ENCODE measurements around the gene FAM43A.

FAM43A gene

GRCh38 chr3:194685718-194686413 lies at the start of gene FAM43A:
Gene FAM43A, plus strand, starts transcription at chr3:194685883. Its CDS starts 944 bp downstream, at chr3:194686827.
- peak; percentile 88 for DNase-seq

- DNase-seq: no peak
These were observed 48.6 kb upstream of the FAM43A start for GRCh38 chr3:194637066-194637465.

- no peak for DNase-seq
These were observed 47.9 kb upstream of the FAM43A start for GRCh38 chr3:194637541-194638400.

GRCh38 chr3:194638991-194639605 lies 46.6 kb upstream of the FAM43A start:
- no peak for DNase-seq

GRCh38 chr3:194640829-194641228 lies 44.9 kb upstream of the FAM43A start:
- DNase-seq: no peak

GRCh38 chr3:194642769-194643168 lies 42.9 kb upstream of the FAM43A start:
- DNase-seq: no peak

GRCh38 chr3:194647747-194648146 lies 37.9 kb upstream of the FAM43A start:
- DNase-seq: no peak

GRCh38 chr3:194654443-194654842 lies 31.2 kb upstream of the FAM43A start:
- no peak for DNase-seq

- DNase-seq: no peak
These were observed 28.2 kb upstream of the FAM43A start for GRCh38 chr3:194657439-194657838.

GRCh38 chr3:194658477-194659242 lies 27.0 kb upstream of the FAM43A start:
- no peak for DNase-seq

- DNase-seq: no peak
These were observed 25.9 kb upstream of the FAM43A start for GRCh38 chr3:194659778-194660177.

GRCh38 chr3:194661374-194661773 lies 24.3 kb upstream of the FAM43A start:
- no peak for DNase-seq

GRCh38 chr3:194661946-194662345 lies 23.7 kb upstream of the FAM43A start:
- no peak for DNase-seq

- no peak for DNase-seq
These were observed 20.8 kb upstream of the FAM43A start for GRCh38 chr3:194664857-194665256.

GRCh38 chr3:194667363-194667762 lies 18.3 kb upstream of the FAM43A start:
- DNase-seq: no peak

GRCh38 chr3:194671511-194671899 lies 14.2 kb upstream of the FAM43A start:
- DNase-seq: no peak

- peak; percentile 93 for DNase-seq
These were observed 13.5 kb upstream of the FAM43A start, which contains the start of gene LSG1 for GRCh38 chr3:194671900-194672808. Gene LSG1, minus strand, starts transcription at chr3:194672191. Its CDS starts 29 bp downstream, at chr3:194672162.

- DNase-seq: no peak
These were observed 12.8 kb upstream of the FAM43A start for GRCh38 chr3:194672876-194673275.

- DNase-seq: no peak
These were observed 11.9 kb upstream of the FAM43A start for GRCh38 chr3:194673761-194674160.

- no peak for DNase-seq
These were observed 10.5 kb upstream of the FAM43A start for GRCh38 chr3:194675081-194675640.

GRCh38 chr3:194675680-194676079 lies 10.0 kb upstream of the FAM43A start:
- DNase-seq: no peak

Data from DMS79 (cell line).